ENCODE measurements around the gene CFAP74. TPM values are rescaled to one million over a fixed set of nuclear protein-coding genes. Genes with fewer than 3 reads are reported as not detected.

CFAP74 gene
- polyA plus RNA-seq, 4 donors, result 0.06 to 2.2 TPM; not detected in 2

GRCh38 chr1:1910033-1910465 lies 93.5 kb downstream of the CFAP74 start:
- H3K36me3 ChIP-seq (ENCODE audit: control insufficient read depth in 3 of 3, insufficient read depth in 2 of 3, low read depth in 1 of 3, low read length in 3 of 3), result peaks cover 0 to 11% (median 0%) of the 10 kb centered on the region in 3 donors
- 80 to 85% (median 80%) methylated on average over 6 of the region's 6 CpGs for WGBS, 3 donors
- H3K4me3 ChIP-seq (ENCODE audit: low read depth in 1 of 3, low read length in 3 of 3), result peak overlapping the region in 1 of 3 donors; percentile 49
- H3K4me1 ChIP-seq (ENCODE audit: control insufficient read depth in 3 of 3, insufficient read depth in 2 of 3, low read depth in 1 of 3, low read length in 2 of 3), result peaks cover 2 to 31% (median 5%) of the 10 kb centered on the region in 3 donors
- FAIRE-seq (no peak), DNase-seq (no peak)
- H3K27me3 ChIP-seq (ENCODE audit: control insufficient read depth in 3 of 3, insufficient read depth in 3 of 3, low read length in 3 of 3), result no peaks in the 10 kb centered on the region
- peak overlapping the region in 2 of 3 donors; percentile 62 to 87 for H3K27ac ChIP-seq (ENCODE audit: low read depth in 1 of 3, low read length in 2 of 3)
- H3K9me3 ChIP-seq (ENCODE audit: control insufficient read depth in 2 of 2, insufficient read depth in 1 of 2, low read depth in 1 of 2, low read length in 1 of 2), result no peaks in the 10 kb centered on the region

GRCh38 chr1:1908506-1908791 lies 95.1 kb downstream of the CFAP74 start:
- 6 to 7% (median 6%) methylated on average over 15 to 21 of the region's 21 CpGs for WGBS, 3 donors
- Histone ChIP-seq H3K4me1 (ENCODE audit: control insufficient read depth in 3 of 3, insufficient read depth in 2 of 3, low read depth in 1 of 3, low read length in 2 of 3) (peaks cover 2 to 16% (median 5%) of the 10 kb centered on the region in 3 donors), H3K4me3 (ENCODE audit: low read depth in 1 of 3, low read length in 3 of 3) (peak overlapping the region; percentile 60 to 81 (median 65)), H3K9me3 (ENCODE audit: control insufficient read depth in 2 of 2, insufficient read depth in 1 of 2, low read depth in 1 of 2, low read length in 1 of 2) (no peaks in the 10 kb centered on the region), H3K27ac (ENCODE audit: low read depth in 1 of 3, low read length in 2 of 3) (peak overlapping the region; percentile 74 to 96 (median 75)), H3K36me3 (ENCODE audit: control insufficient read depth in 3 of 3, insufficient read depth in 2 of 3, low read depth in 1 of 3, low read length in 3 of 3) (peaks cover 0 to 11% (median 0%) of the 10 kb centered on the region in 3 donors), H3K27me3 (ENCODE audit: control insufficient read depth in 3 of 3, insufficient read depth in 3 of 3, low read length in 3 of 3) (no peaks in the 10 kb centered on the region)
- peak in 1 of 2 donors; percentile 37 for DNase-seq
- FAIRE-seq, result no peak

GRCh38 chr1:1907098-1907736 lies 96.4 kb downstream of the CFAP74 start:
- no peaks in the 10 kb centered on the region for H3K9me3 ChIP-seq (ENCODE audit: control insufficient read depth in 2 of 2, insufficient read depth in 1 of 2, low read depth in 1 of 2, low read length in 1 of 2)
- peaks cover 0 to 11% (median 0%) of the 10 kb centered on the region in 3 donors for H3K36me3 ChIP-seq (ENCODE audit: control insufficient read depth in 3 of 3, insufficient read depth in 2 of 3, low read depth in 1 of 3, low read length in 3 of 3)
- 66 to 83% (median 73%) methylated on average over 4 to 8 of the region's 8 CpGs for WGBS, 3 donors
- H3K4me3 ChIP-seq (ENCODE audit: low read depth in 1 of 3, low read length in 3 of 3), result no peak overlapping the region
- no peak overlapping the region for H3K27ac ChIP-seq (ENCODE audit: low read depth in 1 of 3, low read length in 2 of 3)
- FAIRE-seq, result no peak
- no peak for DNase-seq
- peaks cover 2 to 16% (median 5%) of the 10 kb centered on the region in 3 donors for H3K4me1 ChIP-seq (ENCODE audit: control insufficient read depth in 3 of 3, insufficient read depth in 2 of 3, low read depth in 1 of 3, low read length in 2 of 3)
- no peaks in the 10 kb centered on the region for H3K27me3 ChIP-seq (ENCODE audit: control insufficient read depth in 3 of 3, insufficient read depth in 3 of 3, low read length in 3 of 3)

GRCh38 chr1:1906185-1907097 lies 97.1 kb downstream of the CFAP74 start:
- WGBS, 3 donors, result 21 to 26% (median 24%) methylated on average over 15 of the region's 15 CpGs
- peaks cover 2 to 18% (median 5%) of the 10 kb centered on the region in 3 donors for H3K4me1 ChIP-seq (ENCODE audit: control insufficient read depth in 3 of 3, insufficient read depth in 2 of 3, low read depth in 1 of 3, low read length in 2 of 3)
- no peak for FAIRE-seq
- no peaks in the 10 kb centered on the region for H3K27me3 ChIP-seq (ENCODE audit: control insufficient read depth in 3 of 3, insufficient read depth in 3 of 3, low read length in 3 of 3)
- no peak overlapping the region for H3K27ac ChIP-seq (ENCODE audit: low read depth in 1 of 3, low read length in 2 of 3)
- H3K4me3 ChIP-seq (ENCODE audit: low read depth in 1 of 3, low read length in 3 of 3), result no peak overlapping the region
- H3K36me3 ChIP-seq (ENCODE audit: control insufficient read depth in 3 of 3, insufficient read depth in 2 of 3, low read depth in 1 of 3, low read length in 3 of 3), result peaks cover 0 to 11% (median 0%) of the 10 kb centered on the region in 3 donors
- DNase-seq, result peak; percentile 84
- no peaks in the 10 kb centered on the region for H3K9me3 ChIP-seq (ENCODE audit: control insufficient read depth in 2 of 2, insufficient read depth in 1 of 2, low read depth in 1 of 2, low read length in 1 of 2)

- Histone ChIP-seq H3K9me3 (ENCODE audit: control insufficient read depth in 2 of 2, insufficient read depth in 1 of 2, low read depth in 1 of 2, low read length in 1 of 2) (no peaks in the 10 kb centered on the region), H3K27me3 (ENCODE audit: control insufficient read depth in 3 of 3, insufficient read depth in 3 of 3, low read length in 3 of 3) (no peaks in the 10 kb centered on the region), H3K4me3 (ENCODE audit: low read depth in 1 of 3, low read length in 3 of 3) (no peak overlapping the region), H3K27ac (ENCODE audit: low read depth in 1 of 3, low read length in 2 of 3) (no peak overlapping the region), H3K36me3 (ENCODE audit: control insufficient read depth in 3 of 3, insufficient read depth in 2 of 3, low read depth in 1 of 3, low read length in 3 of 3) (peaks cover 0 to 11% (median 0%) of the 10 kb centered on the region in 3 donors), H3K4me1 (ENCODE audit: control insufficient read depth in 3 of 3, insufficient read depth in 2 of 3, low read depth in 1 of 3, low read length in 2 of 3) (peaks cover 0 to 17% (median 2%) of the 10 kb centered on the region in 3 donors)
- DNase-seq, result no peak
- WGBS, 3 donors, result 88 to 98% (median 96%) methylated on average over 12 of the region's 12 CpGs
- FAIRE-seq, result no peak
Measured at GRCh38 chr1:1903224-1903623, 100.4 kb downstream of the CFAP74 start.

GRCh38 chr1:1901641-1902294 lies 101.8 kb downstream of the CFAP74 start:
- FAIRE-seq, result no peak
- no peak overlapping the region for H3K27ac ChIP-seq (ENCODE audit: low read depth in 1 of 3, low read length in 2 of 3)
- no peak overlapping the region for H3K4me3 ChIP-seq (ENCODE audit: low read depth in 1 of 3, low read length in 3 of 3)
- peaks cover 0 to 18% (median 0%) of the 10 kb centered on the region in 3 donors for H3K4me1 ChIP-seq (ENCODE audit: control insufficient read depth in 3 of 3, insufficient read depth in 2 of 3, low read depth in 1 of 3, low read length in 2 of 3)
- DNase-seq, result peak in 1 of 2 donors; percentile 6
- H3K9me3 ChIP-seq (ENCODE audit: control insufficient read depth in 2 of 2, insufficient read depth in 1 of 2, low read depth in 1 of 2, low read length in 1 of 2), result no peaks in the 10 kb centered on the region
- 64 to 67% (median 67%) methylated on average over 12 to 13 of the region's 13 CpGs for WGBS, 3 donors
- no peaks in the 10 kb centered on the region for H3K27me3 ChIP-seq (ENCODE audit: control insufficient read depth in 3 of 3, insufficient read depth in 3 of 3, low read length in 3 of 3)
- peaks cover 0 to 5% (median 0%) of the 10 kb centered on the region in 3 donors for H3K36me3 ChIP-seq (ENCODE audit: control insufficient read depth in 3 of 3, insufficient read depth in 2 of 3, low read depth in 1 of 3, low read length in 3 of 3)

GRCh38 chr1:1900883-1901640 lies 102.5 kb downstream of the CFAP74 start:
- WGBS, 3 donors, result 56 to 77% (median 77%) methylated on average over 14 of the region's 14 CpGs
- no peak overlapping the region for H3K4me3 ChIP-seq (ENCODE audit: low read depth in 1 of 3, low read length in 3 of 3)
- no peaks in the 10 kb centered on the region for H3K36me3 ChIP-seq (ENCODE audit: control insufficient read depth in 3 of 3, insufficient read depth in 2 of 3, low read depth in 1 of 3, low read length in 3 of 3)
- DNase-seq (no peak), FAIRE-seq (no peak)
- H3K27ac ChIP-seq (ENCODE audit: low read depth in 1 of 3, low read length in 2 of 3), result no peak overlapping the region
- no peaks in the 10 kb centered on the region for H3K27me3 ChIP-seq (ENCODE audit: control insufficient read depth in 3 of 3, insufficient read depth in 3 of 3, low read length in 3 of 3)
- H3K9me3 ChIP-seq (ENCODE audit: control insufficient read depth in 2 of 2, insufficient read depth in 1 of 2, low read depth in 1 of 2, low read length in 1 of 2), result no peaks in the 10 kb centered on the region
- H3K4me1 ChIP-seq (ENCODE audit: control insufficient read depth in 3 of 3, insufficient read depth in 2 of 3, low read depth in 1 of 3, low read length in 2 of 3), result peaks cover 0 to 24% (median 0%) of the 10 kb centered on the region in 3 donors

Data from small intestine (tissue), 7 donors.